ENCODE data around the gene HBEGF.

Gene HBEGF

GRCh38 chr5:140321796-140322195 lies 24.6 kb downstream of the HBEGF start:
- peak; percentile 85 for DNase-seq (ENCODE audit: low read depth)
- TF ChIP-seq POLR2A (IDR thresholded peaks at IDR 0.05; ENCODE audit: extremely low read depth, insufficient read length) (no peak), MYC (IDR thresholded peaks at IDR 0.05; ENCODE audit: low read depth, low read length) (no peak), CTCF (IDR thresholded peaks at IDR 0.05; ENCODE audit: low read depth, low read length) (no peak)
- TF ChIP-seq, protein P1, sequence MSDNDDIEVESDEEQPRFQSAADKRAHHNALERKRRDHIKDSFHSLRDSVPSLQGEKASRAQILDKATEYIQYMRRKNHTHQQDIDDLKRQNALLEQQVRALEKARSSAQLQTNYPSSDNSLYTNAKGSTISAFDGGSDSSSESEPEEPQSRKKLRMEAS (IDR thresholded peaks at IDR 0.05; ENCODE audit: low read depth, low read length): no peak
- no peak overlapping the region for H3K4me3 ChIP-seq (ENCODE audit: low read depth, low read length)

DNA sequence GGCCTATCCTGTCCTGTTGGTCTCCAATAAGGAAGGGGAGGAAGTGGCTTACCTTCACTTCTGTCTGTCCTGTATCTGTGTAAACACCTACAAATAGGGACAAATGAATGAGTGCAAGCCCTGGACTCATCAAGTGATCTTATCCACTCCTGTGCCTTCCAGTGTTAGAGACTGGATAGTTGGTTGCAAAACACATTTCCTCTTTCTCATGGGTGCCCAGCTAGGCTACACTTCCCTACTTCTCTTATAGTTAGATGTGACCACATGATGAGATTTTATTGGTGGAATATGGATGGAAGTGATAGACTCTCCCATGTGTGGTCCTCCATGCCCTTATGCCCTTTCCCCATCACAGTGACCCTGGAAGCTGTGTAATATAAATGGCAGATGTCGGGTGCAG lies 26.6 kb downstream of the HBEGF start:
- peak; percentile 67 for DNase-seq (ENCODE audit: low read depth)
- H3K4me3 ChIP-seq (ENCODE audit: low read depth, low read length): no peak overlapping the region
- TF ChIP-seq POLR2A (IDR thresholded peaks at IDR 0.05; ENCODE audit: extremely low read depth, insufficient read length) (no peak), CTCF (IDR thresholded peaks at IDR 0.05; ENCODE audit: low read depth, low read length) (no peak), MYC (IDR thresholded peaks at IDR 0.05; ENCODE audit: low read depth, low read length) (no peak)
- TF ChIP-seq, protein P1 (IDR thresholded peaks at IDR 0.05; ENCODE audit: low read depth, low read length): no peak

DNA sequence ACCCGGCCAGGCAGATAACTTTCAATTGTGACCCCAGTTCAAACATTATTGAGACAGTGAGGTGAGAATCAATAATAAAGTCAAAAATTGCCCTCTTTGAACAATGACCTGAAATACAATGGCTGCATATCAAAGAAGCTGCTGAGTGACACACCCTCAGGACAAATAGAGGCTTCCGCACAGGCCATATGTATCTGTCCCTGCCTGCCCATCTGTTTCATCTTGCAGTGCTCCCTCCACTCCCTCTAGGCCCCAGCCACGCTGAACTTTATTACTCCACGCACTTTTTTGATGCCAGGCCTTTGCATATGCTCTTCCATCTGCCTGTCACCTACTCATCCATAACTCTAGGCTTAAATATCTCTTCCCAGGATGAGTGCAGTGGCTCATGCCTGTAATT lies 27.6 kb downstream of the HBEGF start:
- H3K4me3 ChIP-seq (ENCODE audit: low read depth, low read length): no peak overlapping the region
- TF ChIP-seq MYC (IDR thresholded peaks at IDR 0.05; ENCODE audit: low read depth, low read length): no peak
- no peak for TF ChIP-seq POLR2A (IDR thresholded peaks at IDR 0.05; ENCODE audit: extremely low read depth, insufficient read length)
- TF ChIP-seq, protein P1 (IDR thresholded peaks at IDR 0.05; ENCODE audit: low read depth, low read length): no peak
- TF ChIP-seq CTCF (IDR thresholded peaks at IDR 0.05; ENCODE audit: low read depth, low read length): no peak
- no peak for DNase-seq (ENCODE audit: low read depth)

DNA sequence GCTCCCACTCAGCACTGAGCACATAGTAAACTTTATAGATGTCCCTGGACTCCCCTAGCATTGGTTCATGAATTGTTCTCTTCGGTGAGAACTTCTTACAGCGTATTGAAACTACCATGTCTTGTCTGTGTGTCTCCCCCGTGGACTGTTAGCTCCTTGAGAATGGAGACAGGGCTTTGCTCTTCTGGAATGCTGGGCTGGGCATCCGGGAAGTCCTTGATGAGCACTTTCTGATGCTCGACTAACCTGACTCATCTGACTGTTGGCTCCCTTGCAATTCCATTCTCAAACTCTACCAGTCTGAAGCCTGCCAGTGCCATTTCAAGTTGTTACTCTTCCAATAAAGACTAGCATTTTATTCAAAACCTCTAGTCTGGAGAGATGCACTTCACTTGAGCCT lies 28.5 kb downstream of the HBEGF start:
- DNase-seq (ENCODE audit: low read depth): no peak
- H3K4me3 ChIP-seq (ENCODE audit: low read depth, low read length): no peak overlapping the region
- TF ChIP-seq POLR2A (IDR thresholded peaks at IDR 0.05; ENCODE audit: extremely low read depth, insufficient read length): no peak

DNA sequence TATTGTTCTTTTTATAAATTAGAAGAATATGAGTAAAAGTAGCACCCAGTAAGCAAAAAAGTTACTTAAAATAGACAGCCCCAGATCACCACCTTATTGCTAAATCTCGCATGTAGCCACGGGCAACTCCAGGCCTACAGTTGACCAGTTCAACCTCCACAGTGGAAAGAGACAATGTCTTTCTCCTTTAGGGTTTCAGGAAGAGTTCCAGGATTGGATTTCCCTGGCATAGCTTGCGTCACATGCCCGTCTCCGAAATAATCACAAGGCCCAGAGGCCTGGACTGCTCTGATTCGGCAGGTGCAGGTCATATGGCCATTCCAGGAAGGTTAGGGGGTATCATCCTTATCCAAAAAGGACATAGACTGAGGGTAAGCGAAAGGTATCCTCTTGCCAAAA lies 33.6 kb downstream of the HBEGF start:
- H3K4me3 ChIP-seq (ENCODE audit: low read depth, low read length): no peak overlapping the region
- DNase-seq (ENCODE audit: low read depth): no peak
- TF ChIP-seq POLR2A (IDR thresholded peaks at IDR 0.05; ENCODE audit: extremely low read depth, insufficient read length) (no peak), MYC (IDR thresholded peaks at IDR 0.05; ENCODE audit: low read depth, low read length) (no peak), CTCF (IDR thresholded peaks at IDR 0.05; ENCODE audit: low read depth, low read length) (no peak)
- TF ChIP-seq, protein P1 (IDR thresholded peaks at IDR 0.05; ENCODE audit: low read depth, low read length): no peak

DNA sequence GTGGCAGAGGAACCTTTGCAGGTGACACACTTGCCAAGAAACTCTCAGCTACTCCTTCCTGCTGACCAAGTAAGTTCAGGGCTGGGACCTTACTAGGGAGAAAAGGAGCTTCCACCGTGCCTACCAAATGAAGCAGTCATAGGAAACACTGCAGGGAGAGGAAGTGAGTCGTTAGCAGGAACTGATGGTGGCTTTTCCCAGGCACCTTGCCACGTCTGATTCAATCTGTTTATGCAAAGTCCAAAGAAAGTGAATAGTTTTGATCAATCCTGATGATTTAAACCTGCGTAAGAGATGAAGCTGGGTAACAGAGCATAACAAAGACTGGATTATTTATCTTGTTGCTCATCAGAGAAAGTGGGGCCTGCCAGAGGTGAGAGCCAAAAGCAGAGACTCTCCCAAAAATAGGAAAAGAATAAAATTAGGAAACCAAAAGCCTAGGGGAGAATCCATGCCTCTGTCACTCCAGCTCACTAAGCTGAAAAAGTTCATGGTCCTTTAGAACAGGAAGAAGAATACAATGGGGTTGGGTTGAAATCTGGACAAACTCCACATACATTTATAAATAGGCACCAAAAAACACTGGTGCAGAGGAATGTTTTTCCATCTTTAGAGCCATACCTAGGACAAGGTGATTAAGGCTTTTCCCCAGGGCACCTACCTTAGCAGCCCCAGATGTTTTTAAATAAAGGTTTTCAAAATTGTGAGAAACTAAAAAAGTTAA lies 34.2 kb downstream of the HBEGF start:
- H3K4me3 ChIP-seq (ENCODE audit: low read depth, low read length): no peak overlapping the region
- DNase-seq (ENCODE audit: low read depth): peak; percentile 48
- TF ChIP-seq POLR2A (IDR thresholded peaks at IDR 0.05; ENCODE audit: extremely low read depth, insufficient read length) (no peak), MYC (IDR thresholded peaks at IDR 0.05; ENCODE audit: low read depth, low read length) (no peak), CTCF (IDR thresholded peaks at IDR 0.05; ENCODE audit: low read depth, low read length) (no peak)
- TF ChIP-seq, protein P1 (IDR thresholded peaks at IDR 0.05; ENCODE audit: low read depth, low read length): no peak
